Neural cell (in vitro differentiated cells): ENCODE results near the gene C9orf78. TPM values are rescaled to one million over a fixed set of nuclear protein-coding genes. Genes with fewer than 3 reads are reported as not detected.

Source experiments
- H2AFZ ChIP-seq: fragments of 200-600, 300-800 bp; sonication (generic), shearing (Covaris generic); 2 replicates; pipeline ENCODE4 v1.6.0; 2014; ENCODE audit warnings: low read depth, mild to moderate bottlenecking, antibody characterized with exemption, low read length, moderate library complexity
- H3F3A ChIP-seq: fragments of 200-600 bp; shearing (Covaris generic); 2 replicates; pipeline ENCODE4 v1.6.1; 2016; ENCODE audit warnings: mild to moderate bottlenecking, moderate library complexity, mixed read lengths, antibody characterized with exemption, low read length; ENCODE audit not compliant: insufficient read depth, poor library complexity, severe bottlenecking
- H3K27ac ChIP-seq: fragments of 200-600, 300-800 bp; sonication (generic), shearing (Covaris generic); 2 replicates; pipeline ENCODE4 v1.5.1; 2014; ENCODE audit warnings: mild to moderate bottlenecking, low read length, moderate library complexity
- H3K27me3 ChIP-seq: fragments of 300-800, 200-600 bp; sonication (generic), shearing (Covaris generic); 2 replicates; pipeline ENCODE4 v1.6.0; 2014; ENCODE audit warnings: mild to moderate bottlenecking, low read depth, low read length, moderate library complexity; ENCODE audit not compliant: insufficient read depth
- H3K36me3 ChIP-seq: fragments of 300-800, 200-600 bp; sonication (generic), shearing (Covaris generic); 2 replicates; pipeline ENCODE4 v1.5.1; 2014; ENCODE audit warnings: mild to moderate bottlenecking, antibody characterized with exemption, low read length, moderate library complexity; ENCODE audit not compliant: insufficient read depth
- H3K4me2 ChIP-seq: fragments of 300-800, 200-600 bp; sonication (generic), shearing (Covaris generic); 2 replicates; pipeline ENCODE4 v1.6.0; 2014; ENCODE audit warnings: mild to moderate bottlenecking, low read length
- H3K4me3 ChIP-seq: fragments of 300-800, 200-600 bp; sonication (generic), shearing (Covaris generic); 2 replicates; pipeline ENCODE4 v1.5.1; 2014; ENCODE audit warnings: mild to moderate bottlenecking, low read length, moderate library complexity
- H3K79me2 ChIP-seq: fragments of 200-600 bp; shearing (Covaris generic); replicated peaks from 2 replicates; pipeline ENCODE4 v1.6.0; 2014; ENCODE audit warnings: mild to moderate bottlenecking, low read length, moderate library complexity; ENCODE audit not compliant: insufficient read depth
- H3K9ac ChIP-seq: fragments of 300-800, 200-600 bp; sonication (generic), shearing (Covaris generic); 2 replicates; pipeline ENCODE4 v1.6.1; 2016; ENCODE audit warnings: mild to moderate bottlenecking, low read length, mixed read lengths
- H3K9me2 ChIP-seq: fragments of 200-600 bp; shearing (Covaris generic); 2 replicates; pipeline ENCODE4 v1.6.1; 2016; ENCODE audit warnings: mild to moderate bottlenecking, low read length, mixed read lengths; ENCODE audit not compliant: insufficient read depth
- H3K9me3 ChIP-seq: fragments of 200-600, 300-800 bp; sonication (generic), shearing (Covaris generic); 2 replicates; pipeline ENCODE4 v1.6.1; 2016; ENCODE audit warnings: mild to moderate bottlenecking, mixed run types, low read length, moderate library complexity, mixed read lengths
- H4K20me1 ChIP-seq: fragments of 200-600 bp; shearing (Covaris generic); 2 replicates; pipeline ENCODE4 v1.6.1; 2016; ENCODE audit warnings: mild to moderate bottlenecking, mixed run types; ENCODE audit not compliant: insufficient read depth
- CTCF ChIP-seq: fragments of 450-650 bp; IDR thresholded peaks from 2 replicates; pipeline ENCODE4 v1.5.1; 2014; ENCODE audit warnings: antibody characterized with exemption, mild to moderate bottlenecking, moderate library complexity; ENCODE audit not compliant: poor library complexity, severe bottlenecking
- EP300 ChIP-seq: fragments of 450-650 bp; conservative IDR thresholded peaks from 2 replicates; pipeline ENCODE4 v1.6.1; 2014; ENCODE audit warnings: antibody characterized with exemption, mild to moderate bottlenecking, moderate library complexity; ENCODE audit not compliant: poor library complexity, severe bottlenecking
- EZH2 ChIP-seq: fragments of 200-600, 300-800 bp; shearing (Covaris generic), sonication (generic); IDR thresholded peaks from 2 replicates; pipeline ENCODE4 v1.6.1; 2014; ENCODE audit warnings: antibody characterized with exemption, low read length, borderline replicate concordance, mild to moderate bottlenecking; ENCODE audit not compliant: insufficient read depth, poor library complexity, severe bottlenecking
- MXI1 ChIP-seq: fragments of 450-650 bp; conservative IDR thresholded peaks from 2 replicates; pipeline ENCODE4 v1.6.1; 2014; ENCODE audit warnings: antibody characterized with exemption, mild to moderate bottlenecking; ENCODE audit not compliant: poor library complexity, severe bottlenecking
- POLR2AphosphoS5 ChIP-seq: IDR thresholded peaks from 2 replicates; pipeline ENCODE4 v1.6.1; 2012
- RAD21 ChIP-seq: fragments of 450-650 bp; conservative IDR thresholded peaks from 2 replicates; pipeline ENCODE4 v1.6.1; 2014; ENCODE audit warnings: antibody characterized with exemption, mild to moderate bottlenecking, moderate library complexity
- REST ChIP-seq: IDR thresholded peaks from 2 replicates; pipeline ENCODE4 v1.6.1; 2012; ENCODE audit warnings: borderline replicate concordance
- SMC3 ChIP-seq: fragments of 450-650 bp; conservative IDR thresholded peaks from 2 replicates; pipeline ENCODE4 v1.6.1; 2014; ENCODE audit warnings: antibody characterized with exemption, mild to moderate bottlenecking, moderate library complexity; ENCODE audit not compliant: poor library complexity
- TAF1 ChIP-seq: IDR thresholded peaks from 2 replicates; pipeline ENCODE4 v1.6.1; 2012; ENCODE audit warnings: low read depth
- polyA plus RNA-seq: library from polyadenylated mRNA; depleted of rRNA; stranded (reverse); fragments of >200 nt; gene quantifications from 2 replicates; pipeline ENCODE4 v1.2.3, GENCODE V29; 2014

The C9orf78 gene
- polyA plus RNA-seq, 1 donor from 2014 or later = 91.3 TPM

GRCh38 chr9:129781131-129781530 lies 53.9 kb downstream of the C9orf78 start:
- no peaks in the 10 kb centered on the region for H3F3A ChIP-seq
- H3K27me3 ChIP-seq = no peaks in the 10 kb centered on the region
- H3K9me3 ChIP-seq = no peaks in the 10 kb centered on the region
- no peaks in the 10 kb centered on the region for H4K20me1 ChIP-seq
- no peak for TF ChIP-seq SMC3
- TF ChIP-seq TAF1 = no peak
- no peak for TF ChIP-seq RAD21
- no peak for TF ChIP-seq EP300
- TF ChIP-seq REST = no peak
- TF ChIP-seq MXI1 = no peak
- TF ChIP-seq EZH2 = no peak
- TF ChIP-seq POLR2AphosphoS5 = no peak
- no peak for TF ChIP-seq CTCF
- H3K27ac ChIP-seq = no peak overlapping the region
- H3K4me2 ChIP-seq = no peak overlapping the region
- H3K9me2 ChIP-seq = no peaks in the 10 kb centered on the region
- H3K36me3 ChIP-seq = no peaks in the 10 kb centered on the region
- H3K79me2 ChIP-seq = no peaks in the 10 kb centered on the region
- H3K4me3 ChIP-seq = no peak overlapping the region
- H2AFZ ChIP-seq = no peak overlapping the region
- no peak overlapping the region for H3K9ac ChIP-seq

GRCh38 chr9:129779560-129780190 lies 55.4 kb downstream of the C9orf78 start:
- TF ChIP-seq CTCF (no peak), REST (no peak), POLR2AphosphoS5 (no peak), RAD21 (no peak), EZH2 (no peak), TAF1 (no peak), EP300 (no peak), MXI1 (no peak), SMC3 (no peak)
- Histone ChIP-seq H3K27me3 (no peaks in the 10 kb centered on the region), H2AFZ (no peak overlapping the region), H3K36me3 (no peaks in the 10 kb centered on the region), H3K9ac (no peak overlapping the region), H3K27ac (no peak overlapping the region), H4K20me1 (no peaks in the 10 kb centered on the region), H3K4me2 (no peak overlapping the region), H3K9me2 (no peaks in the 10 kb centered on the region), H3K4me3 (no peak overlapping the region), H3K79me2 (no peaks in the 10 kb centered on the region), H3F3A (no peaks in the 10 kb centered on the region), H3K9me3 (no peaks in the 10 kb centered on the region)
